GM19372 (cell line): Measurements from ENCODE around the gene NOM1.

Source experiments
- ATAC-seq: cut with Tn5 transposase; IDR thresholded peaks from one replicate; pipeline ENCODE4 v1.9.1; 2021; ENCODE audit warnings: mild to moderate bottlenecking, low read depth, moderate library complexity; ENCODE audit not compliant: unreplicated experiment

The NOM1 gene

GRCh38 chr7:157003756-157004520, 54.4 kb downstream of the NOM1 start:
- ATAC-seq, result no peak

- no peak for ATAC-seq
Measured at GRCh38 chr7:157004521-157005455, 55.3 kb downstream of the NOM1 start.

GRCh38 chr7:157005456-157006204, 56.1 kb downstream of the NOM1 start:
- ATAC-seq, result no peak

- no peak for ATAC-seq
Measured at GRCh38 chr7:157006205-157006747, 56.8 kb downstream of the NOM1 start.

GRCh38 chr7:157006829-157007469, 57.4 kb downstream of the NOM1 start:
- ATAC-seq, result no peak

GRCh38 chr7:157007470-157008066, 58.1 kb downstream of the NOM1 start:
- no peak for ATAC-seq

- no peak for ATAC-seq
Measured at GRCh38 chr7:157008206-157009169, 59.0 kb downstream of the NOM1 start.

- ATAC-seq, result no peak
Measured at GRCh38 chr7:157009170-157009777, 59.8 kb downstream of the NOM1 start.

GRCh38 chr7:157009778-157010587, 60.5 kb downstream of the NOM1 start:
- peak; percentile 27 for ATAC-seq

- ATAC-seq, result peak; percentile 66
Measured at GRCh38 chr7:157010588-157011332, 61.2 kb downstream of the NOM1 start, which contains the start of gene MNX1. MNX1 (minus strand) TSS chr7:157010663; CDS start chr7:157010350, 313 bp downstream.

GRCh38 chr7:157011333-157012112, 62.0 kb downstream of the NOM1 start:
- ATAC-seq, result no peak

GRCh38 chr7:157012113-157012547, 62.6 kb downstream of the NOM1 start:
- ATAC-seq, result no peak

- no peak for ATAC-seq
Measured at GRCh38 chr7:157013101-157013500, 63.6 kb downstream of the NOM1 start.

- ATAC-seq, result no peak
Measured at GRCh38 chr7:157013602-157014549, 64.4 kb downstream of the NOM1 start.
